ENCODE results near the gene FAHD2A. TPM values are rescaled to one million over a fixed set of nuclear protein-coding genes. Genes with fewer than 3 reads are reported as not detected.
A peak's percentile ranks its signal among the peaks of the same experiment; 100 is the strongest.
"Not testable (repeated sequence)": the region's sequence is repeated elsewhere in the genome, so short reads cannot be mapped to it uniquely, and the experiment has no call there.

Gene FAHD2A
- total RNA-seq, 1 experiment from 2014 or later: 49.3 TPM

DNA sequence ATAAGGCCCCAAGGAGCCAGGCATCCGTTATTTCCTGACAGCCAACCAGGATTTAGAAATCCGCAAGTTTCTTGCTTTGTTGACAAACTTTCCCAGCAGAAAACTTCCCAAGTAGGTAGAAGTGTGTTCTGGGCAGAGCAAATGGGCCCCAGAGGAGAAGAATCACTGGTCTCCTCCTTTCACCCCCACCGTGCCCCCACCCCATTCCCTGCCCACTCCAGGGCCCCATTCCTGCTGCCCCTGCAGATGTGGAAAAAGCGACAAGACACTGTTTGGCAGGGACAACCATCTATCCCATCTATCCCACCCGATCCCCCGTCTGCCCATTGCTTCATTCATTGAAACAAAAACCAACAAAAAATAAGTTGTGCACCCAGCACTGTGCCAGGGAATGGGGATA, 10.2 kb upstream of the FAHD2A start:
- no peak overlapping the region for H3K4me3 ChIP-seq (ENCODE audit: insufficient read depth, low read depth, low read length)
- peaks cover 4% of the 10 kb centered on the region; the same call in 1 of the 2 replicates for H3K27me3 ChIP-seq (ENCODE audit: control insufficient read depth, insufficient read depth, low read length)
- no peaks in the 10 kb centered on the region for H3K36me3 ChIP-seq (replicated peaks; ENCODE audit: control insufficient read depth, insufficient read depth, low read length)
- peak; percentile 21 for DNase-seq

DNA sequence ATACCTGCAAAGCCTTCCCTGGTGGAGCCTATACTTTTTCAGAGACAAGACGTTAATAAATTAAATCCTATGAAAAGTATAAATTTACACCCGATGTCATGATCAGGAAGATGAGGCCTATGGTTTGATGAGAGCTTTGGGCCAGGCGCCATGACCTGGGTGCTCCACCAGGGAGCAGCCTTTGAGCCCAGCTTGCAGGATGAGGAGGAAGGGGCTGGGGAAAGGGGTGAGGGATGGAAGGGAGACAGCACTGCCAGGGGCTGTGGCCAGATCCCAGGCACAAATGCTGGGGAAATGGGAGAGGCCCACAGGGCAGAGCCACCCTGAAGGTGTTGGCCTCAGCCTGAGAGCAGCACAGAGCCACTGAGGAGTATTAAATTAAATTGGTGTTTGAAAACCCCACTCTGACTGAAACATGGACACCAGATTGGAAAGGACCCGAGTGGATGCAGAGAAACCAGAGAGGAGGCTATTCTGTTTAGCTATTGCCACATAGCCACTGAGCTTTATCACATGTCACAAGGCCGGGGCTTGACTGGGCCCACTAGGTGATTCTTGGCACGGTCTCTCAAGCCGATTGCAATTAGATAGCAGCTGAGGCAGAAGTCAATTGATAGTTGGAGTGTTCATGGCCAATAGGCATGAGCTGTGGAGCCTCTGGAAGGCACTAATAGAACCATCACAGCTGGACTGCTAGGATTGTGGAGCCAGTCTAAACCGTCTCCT, 9.6 kb upstream of the FAHD2A start:
- no peaks in the 10 kb centered on the region for H3K36me3 ChIP-seq (replicated peaks; ENCODE audit: control insufficient read depth, insufficient read depth, low read length)
- peaks cover 4% of the 10 kb centered on the region; the same call in 1 of the 2 replicates for H3K27me3 ChIP-seq (ENCODE audit: control insufficient read depth, insufficient read depth, low read length)
- peak; percentile 74 for DNase-seq

GRCh38 chr2:95393901-95394300, 8.6 kb upstream of the FAHD2A start:
- Histone ChIP-seq H3K36me3 (replicated peaks; ENCODE audit: control insufficient read depth, insufficient read depth, low read length) (no peaks in the 10 kb centered on the region), H3K27me3 (ENCODE audit: control insufficient read depth, insufficient read depth, low read length) (no peaks in the 10 kb centered on the region; the same call in 1 of the 2 replicates), H3K4me3 (ENCODE audit: insufficient read depth, low read depth, low read length) (no peak overlapping the region)
- no peak for DNase-seq

More for the DNA sequence above, 9.6 kb upstream of the FAHD2A start:
- H3K4me3 ChIP-seq (ENCODE audit: insufficient read depth, low read depth, low read length): no peak overlapping the region

GRCh38 chr2:95399061-95399460, 3.4 kb upstream of the FAHD2A start:
- DNase-seq: no peak
- Histone ChIP-seq H3K4me3 (ENCODE audit: insufficient read depth, low read depth, low read length) (no peak overlapping the region), H3K27me3 (ENCODE audit: control insufficient read depth, insufficient read depth, low read length) (no peaks in the 10 kb centered on the region; the same call in 1 of the 2 replicates), H3K36me3 (replicated peaks; ENCODE audit: control insufficient read depth, insufficient read depth, low read length) (no peaks in the 10 kb centered on the region)

DNA sequence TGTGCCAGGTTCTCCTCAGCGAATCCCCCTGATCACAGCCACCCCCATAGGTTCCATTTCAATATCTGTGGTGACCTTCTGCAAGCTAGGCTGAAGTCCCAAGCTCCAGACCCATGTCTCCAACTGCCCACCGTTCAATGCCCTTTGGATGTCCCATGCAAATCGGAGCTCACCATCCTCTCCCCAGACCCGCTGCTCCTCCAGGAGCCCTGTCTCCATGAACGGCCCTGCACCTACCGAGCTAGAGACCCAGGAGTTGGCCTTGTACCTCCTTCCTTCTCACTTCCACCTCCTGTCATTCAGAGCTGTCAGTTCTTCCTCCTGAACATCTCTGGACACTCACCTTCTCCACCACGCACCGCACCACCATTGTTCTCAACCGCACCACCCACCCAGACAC, 1.0 kb upstream of the FAHD2A start:
- Histone ChIP-seq H3K36me3 (replicated peaks; ENCODE audit: control insufficient read depth, insufficient read depth, low read length) (no peaks in the 10 kb centered on the region), H3K4me3 (ENCODE audit: insufficient read depth, low read depth, low read length) (peak overlapping the region; percentile 95), H3K27me3 (ENCODE audit: control insufficient read depth, insufficient read depth, low read length) (no peaks in the 10 kb centered on the region; the same call in 1 of the 2 replicates)
- peak; percentile 16 for DNase-seq

- not testable (repeated sequence) for H3K36me3 ChIP-seq (replicated peaks; ENCODE audit: control insufficient read depth, insufficient read depth, low read length); H3K27me3 ChIP-seq (ENCODE audit: control insufficient read depth, insufficient read depth, low read length)
- DNase-seq: peak; percentile 66
- H3K4me3 ChIP-seq (ENCODE audit: insufficient read depth, low read depth, low read length): peak overlapping the region; percentile 95
These were observed 521 bp upstream of the FAHD2A start for GRCh38 chr2:95402004-95402369.

DNA sequence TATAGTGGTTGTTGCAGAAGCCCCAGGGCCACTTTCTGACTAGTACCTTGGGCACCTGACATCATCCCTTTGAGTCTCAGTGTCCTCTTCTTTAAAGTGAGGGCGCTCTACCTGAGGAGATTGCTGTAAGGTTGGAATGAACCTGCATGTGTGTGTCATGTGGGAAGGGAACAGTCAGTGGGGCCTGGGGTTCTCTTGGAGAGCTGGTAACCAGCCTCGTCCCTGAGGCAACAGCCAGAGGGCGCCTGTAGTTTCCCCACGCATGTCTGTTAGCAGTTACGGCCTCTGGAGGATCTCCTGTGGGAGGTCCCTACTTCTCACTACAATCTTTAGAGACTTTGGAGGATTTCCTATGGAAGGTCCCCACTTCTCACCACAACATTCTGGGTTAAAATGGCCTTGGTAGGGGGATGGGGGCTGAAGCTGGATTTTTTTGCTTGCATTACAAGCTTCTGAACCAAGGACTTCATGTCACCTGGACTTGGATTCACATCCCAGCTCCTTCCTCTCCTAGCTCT, 755 bp downstream of the FAHD2A start:
- H3K27me3 ChIP-seq (ENCODE audit: control insufficient read depth, insufficient read depth, low read length); H3K36me3 ChIP-seq (replicated peaks; ENCODE audit: control insufficient read depth, insufficient read depth, low read length): not testable (repeated sequence)
- H3K4me3 ChIP-seq (ENCODE audit: insufficient read depth, low read depth, low read length): peak overlapping the region; percentile 95
- DNase-seq: peak; percentile 32

- H3K27me3 ChIP-seq (ENCODE audit: control insufficient read depth, insufficient read depth, low read length); H3K36me3 ChIP-seq (replicated peaks; ENCODE audit: control insufficient read depth, insufficient read depth, low read length); DNase-seq; H3K4me3 ChIP-seq (ENCODE audit: insufficient read depth, low read depth, low read length): not testable (repeated sequence)
These were observed 1.3 kb downstream of the FAHD2A start for GRCh38 chr2:95403824-95404223.

DNA sequence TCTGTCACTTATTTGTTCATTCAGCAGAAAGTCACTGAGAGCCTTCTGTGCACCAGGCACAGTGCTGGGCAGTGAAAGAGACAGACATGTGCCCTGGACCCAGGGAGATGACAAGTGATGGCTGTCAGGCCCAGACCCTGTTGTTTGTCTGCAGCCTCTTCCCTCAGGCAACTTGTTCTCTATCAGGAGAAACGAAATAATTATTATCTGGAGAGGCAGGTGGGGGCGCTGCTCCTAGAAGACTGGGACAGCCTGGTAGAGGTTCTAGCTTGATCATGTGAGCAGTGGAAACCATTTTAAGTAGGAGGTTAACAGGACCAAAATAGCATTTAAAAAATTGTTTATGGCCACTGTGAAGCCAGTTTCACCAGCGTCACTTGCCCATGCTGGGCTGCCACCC, 2.2 kb downstream of the FAHD2A start:
- H3K36me3 ChIP-seq (replicated peaks; ENCODE audit: control insufficient read depth, insufficient read depth, low read length); H3K4me3 ChIP-seq (ENCODE audit: insufficient read depth, low read depth, low read length); H3K27me3 ChIP-seq (ENCODE audit: control insufficient read depth, insufficient read depth, low read length): not testable (repeated sequence)
- peak; percentile 28 for DNase-seq

DNA sequence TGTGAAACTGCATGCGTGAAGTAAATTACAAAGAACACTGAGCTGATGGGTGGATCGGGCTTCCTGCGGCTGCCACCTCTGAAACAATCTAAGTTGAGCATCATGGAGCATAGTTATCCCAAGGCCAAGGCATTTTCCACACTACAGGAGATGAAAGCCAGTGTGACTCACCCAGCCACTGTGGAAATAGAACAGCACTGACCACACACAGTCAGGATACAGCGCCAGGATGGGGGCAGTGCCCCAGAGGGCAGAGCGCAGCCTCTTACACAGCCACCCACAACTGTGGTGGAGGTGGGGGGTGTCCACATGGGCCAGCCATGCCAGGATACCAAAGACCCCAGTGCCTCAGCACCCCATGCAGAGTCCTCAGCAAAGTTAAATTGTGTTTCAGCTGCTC, 8.7 kb downstream of the FAHD2A start:
- not testable (repeated sequence) for H3K27me3 ChIP-seq (ENCODE audit: control insufficient read depth, insufficient read depth, low read length); DNase-seq; H3K4me3 ChIP-seq (ENCODE audit: insufficient read depth, low read depth, low read length); H3K36me3 ChIP-seq (replicated peaks; ENCODE audit: control insufficient read depth, insufficient read depth, low read length)

GRCh38 chr2:95414015-95414594, 11.6 kb downstream of the FAHD2A start:
- H3K27me3 ChIP-seq (ENCODE audit: control insufficient read depth, insufficient read depth, low read length); H3K4me3 ChIP-seq (ENCODE audit: insufficient read depth, low read depth, low read length); H3K36me3 ChIP-seq (replicated peaks; ENCODE audit: control insufficient read depth, insufficient read depth, low read length): not testable (repeated sequence)
- peak; percentile 74 for DNase-seq

DNA sequence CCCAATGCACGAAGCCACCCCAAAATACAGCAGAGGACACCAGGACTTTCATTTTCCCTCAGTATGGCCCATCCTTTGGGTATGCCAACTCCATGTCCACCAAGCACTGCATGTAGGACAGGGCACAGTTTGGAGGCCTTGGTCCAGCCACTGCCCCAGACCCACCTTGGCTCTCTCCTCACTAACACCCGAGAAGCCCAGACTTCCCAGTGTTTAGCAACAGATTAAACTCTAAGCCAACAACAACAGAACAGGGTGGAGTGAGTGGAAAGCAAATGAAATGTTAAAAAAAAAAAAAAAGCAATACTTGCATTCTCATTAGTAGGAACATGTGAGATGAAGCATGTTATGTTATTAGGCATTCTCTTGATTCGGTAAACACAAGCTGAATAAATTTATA, 12.6 kb downstream of the FAHD2A start:
- DNase-seq; H3K4me3 ChIP-seq (ENCODE audit: insufficient read depth, low read depth, low read length); H3K27me3 ChIP-seq (ENCODE audit: control insufficient read depth, insufficient read depth, low read length); H3K36me3 ChIP-seq (replicated peaks; ENCODE audit: control insufficient read depth, insufficient read depth, low read length): not testable (repeated sequence)

DNA sequence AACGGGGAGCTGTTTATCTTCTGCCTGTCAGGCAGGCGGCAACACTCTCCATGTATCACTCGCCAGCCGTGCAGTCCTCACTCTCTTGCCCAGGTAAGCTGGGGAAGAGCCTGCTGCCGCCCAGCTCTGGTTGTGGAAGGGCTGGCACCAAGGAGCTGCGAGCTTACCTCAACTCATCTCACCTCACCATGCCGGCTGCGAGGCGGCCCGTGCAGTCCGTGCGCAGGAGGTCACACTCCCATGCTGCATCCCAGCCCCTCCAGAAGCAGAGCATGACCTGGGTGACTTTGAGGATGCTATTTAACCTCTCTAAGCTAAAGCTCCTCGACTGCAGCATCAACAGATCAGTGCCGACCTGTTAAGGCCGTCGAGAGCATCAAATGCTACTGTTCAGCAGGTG, 13.1 kb downstream of the FAHD2A start:
- not testable (repeated sequence) for H3K36me3 ChIP-seq (replicated peaks; ENCODE audit: control insufficient read depth, insufficient read depth, low read length); H3K27me3 ChIP-seq (ENCODE audit: control insufficient read depth, insufficient read depth, low read length); DNase-seq; H3K4me3 ChIP-seq (ENCODE audit: insufficient read depth, low read depth, low read length)

- H3K27me3 ChIP-seq (ENCODE audit: control insufficient read depth, insufficient read depth, low read length); DNase-seq; H3K36me3 ChIP-seq (replicated peaks; ENCODE audit: control insufficient read depth, insufficient read depth, low read length); H3K4me3 ChIP-seq (ENCODE audit: insufficient read depth, low read depth, low read length): not testable (repeated sequence)
These were observed 24.8 kb downstream of the FAHD2A start for GRCh38 chr2:95427196-95427867.

All from H7 (cell line).